GM23248 (cell line): ENCODE measurements around the gene HELB.

ENCODE experiments used
- EZH2 ChIP-seq: fragments of 200-600 bp; sonication (generic); IDR thresholded peaks from 2 replicates; pipeline ENCODE4 v1.6.1; 2018; ENCODE audit warnings: antibody characterized with exemption, mild to moderate bottlenecking; ENCODE audit not compliant: insufficient read depth, poor library complexity, severe bottlenecking
- EZH2phosphoT487 ChIP-seq: fragments of 200-600 bp; sonication (generic); IDR thresholded peaks from 2 replicates; pipeline ENCODE4 v1.6.1; 2018; ENCODE audit warnings: antibody characterized with exemption, moderate library complexity, mild to moderate bottlenecking, low read depth; ENCODE audit not compliant: insufficient read depth

- TF ChIP-seq EZH2 (no peak), EZH2phosphoT487 (no peak)
These were observed 12.0 kb downstream of the HELB start for GRCh38 chr12:66314278-66314677.
